Gastroesophageal sphincter (tissue), 4 donors: ENCODE measurements around the gene TGFBI. TPM values are rescaled to one million over a fixed set of nuclear protein-coding genes. Genes with fewer than 3 reads are reported as not detected.

ENCODE experiments used
- ATAC-seq: fragments of 150-250 bp; one replicate; pipeline ENCODE4 v1.9.1; 2016; ENCODE audit warnings: mild to moderate bottlenecking, moderate library complexity
- H3K27ac ChIP-seq, 4 donors: fragments of 200-600 bp; sonication (generic) in 3 of 4; 1 replicate in 3 of 4; 2 replicates in 1 of 4; pipeline ENCODE4 v1.5.1; 2016 to 2019
- H3K27me3 ChIP-seq: fragments of 200-600 bp; sonication (generic); one replicate; pipeline ENCODE4 v1.5.1; 2019
- H3K36me3 ChIP-seq, 2 donors: fragments of 200-600 bp; sonication (generic); one replicate each; pipeline ENCODE4 v1.5.1; 2019; ENCODE audit warnings: control low read depth in 1 of 2
- H3K4me1 ChIP-seq, 3 donors: fragments of 200-600 bp; sonication (generic); 1 replicate in 2 of 3; 2 replicates in 1 of 3; pipeline ENCODE4 v1.5.1; 2016 to 2019; ENCODE audit warnings: control low read depth in 2 of 3
- H3K4me3 ChIP-seq, 2 donors: fragments of 200-600 bp; sonication (generic); one replicate each; pipeline ENCODE4 v1.5.1; 2019; ENCODE audit warnings: mild to moderate bottlenecking in 1 of 2, moderate library complexity in 1 of 2
- H3K9me3 ChIP-seq, 3 donors: fragments of 200-600 bp; sonication (generic); one replicate each; pipeline ENCODE4 v1.5.1; 2017 to 2019; ENCODE audit warnings: control low read depth in 2 of 3
- CTCF ChIP-seq, 4 experiments: fragments of 200-600 bp in 2 of 4; fragments of 450-650 bp in 2 of 4; sonication (generic) in 1 of 4; IDR thresholded peaks; one replicate each; pipeline ENCODE4 v1.5.1; 2017 to 2019; ENCODE audit warnings: antibody characterized with exemption in 4 of 4, mild to moderate bottlenecking in 2 of 4, moderate library complexity in 2 of 4
- EP300 ChIP-seq: sonication (generic); formaldehyde crosslinking; IDR thresholded peaks from one replicate; pipeline ENCODE4 v1.6.1; 2017; ENCODE audit warnings: antibody characterized with exemption, mild to moderate bottlenecking
- POLR2A ChIP-seq, 2 donors: fragments of 450-650 bp; IDR thresholded peaks; one replicate each; pipeline ENCODE4 v1.6.1; 2017; ENCODE audit warnings: antibody characterized with exemption in 2 of 2, mild to moderate bottlenecking in 2 of 2, moderate library complexity in 1 of 2
- POLR2AphosphoS5 ChIP-seq: sonication (generic); formaldehyde crosslinking; IDR thresholded peaks from one replicate; pipeline ENCODE4 v1.6.1; 2017; ENCODE audit warnings: antibody characterized with exemption
- WGBS, 2 donors: methylation state at CpG; one replicate each; pipeline ENCODE4 v1.1.5; 2018; ENCODE audit warnings: low coverage in 1 of 2; 5-methylcytosine and 5-hydroxymethylcytosine counted together
- total RNA-seq, 4 donors: library from RNA; depleted of rRNA; stranded (reverse); fragments of >200 nt; gene quantifications; one replicate each; pipeline ENCODE4 v1.1.0, GENCODE V29; 2016

TGFBI gene
- 100 to 1,000 TPM in 3 of 4 donors, 10 to 100 TPM in 1; 29.0 to 159 (median 112) TPM for total RNA-seq

GRCh38 chr5:136028782-136029742 lies at the start of gene TGFBI:
Gene TGFBI (plus strand): TSS chr5:136028988. CDS start chr5:136029056, 68 bp downstream.
- peak within 1 kb of the TSS in 3 of 4 donors; percentile 22 to 83 (median 61) for H3K27ac ChIP-seq
- peak; percentile 86 for ATAC-seq
- H3K4me3 ChIP-seq, result peak within 1 kb of the TSS; percentile 55 to 60
- H3K4me1 ChIP-seq, result peaks cover 0 to 89% (median 15%) of the 10 kb centered on the region in 3 donors
- TF ChIP-seq EP300 (no peak), CTCF (IDR thresholded peaks at IDR 0.05) (peak in 3 of 4 experiments; percentile 12 to 32 (median 19)), POLR2AphosphoS5 (peak; percentile 66), POLR2A (IDR thresholded peaks at IDR 0.05) (peak; percentile 61 to 64)
- peaks cover 0 to 5% of the 10 kb centered on the region in 2 donors for H3K36me3 ChIP-seq
- H3K9me3 ChIP-seq, result no peaks in the 10 kb centered on the region
- H3K27me3 ChIP-seq, result no peaks in the 10 kb centered on the region
- 11% methylated on average over 19 of the region's 68 CpGs; no CpG with 5 or more reads in 1 of the 2 donors for WGBS, 2 donors

GRCh38 chr5:135978993-135979392 lies 49.8 kb upstream of the TGFBI start:
- WGBS, 2 donors, result 82 to 100% methylated on average over 1 of the region's 2 CpGs
- no peak overlapping the region for H3K27ac ChIP-seq
- no peaks in the 10 kb centered on the region for H3K27me3 ChIP-seq
- H3K36me3 ChIP-seq, result no peaks in the 10 kb centered on the region
- no peak overlapping the region for H3K4me3 ChIP-seq
- no peaks in the 10 kb centered on the region for H3K9me3 ChIP-seq
- TF ChIP-seq EP300 (no peak), POLR2AphosphoS5 (no peak), POLR2A (IDR thresholded peaks at IDR 0.05) (no peak), CTCF (IDR thresholded peaks at IDR 0.05) (no peak)
- ATAC-seq, result no peak
- peaks cover 0 to 12% (median 3%) of the 10 kb centered on the region in 3 donors for H3K4me1 ChIP-seq

- peak; percentile 51 for ATAC-seq
- no peak for TF ChIP-seq POLR2A (IDR thresholded peaks at IDR 0.05)
- TF ChIP-seq POLR2AphosphoS5, result peak; percentile 62
- no peak for TF ChIP-seq CTCF (IDR thresholded peaks at IDR 0.05)
- TF ChIP-seq EP300, result no peak
- Histone ChIP-seq H3K27ac (no peak overlapping the region), H3K4me3 (no peak overlapping the region), H3K36me3 (no peaks in the 10 kb centered on the region), H3K27me3 (no peaks in the 10 kb centered on the region), H3K4me1 (peaks cover 0 to 12% (median 3%) of the 10 kb centered on the region in 3 donors), H3K9me3 (no peaks in the 10 kb centered on the region)
- 0 to 6% methylated on average over 1 of the region's 1 CpG for WGBS, 2 donors
Observed at GRCh38 chr5:135979510-135979909, 49.3 kb upstream of the TGFBI start.

GRCh38 chr5:135980620-135981019 lies 48.2 kb upstream of the TGFBI start:
- TF ChIP-seq EP300, result no peak
- TF ChIP-seq POLR2A (IDR thresholded peaks at IDR 0.05), result no peak
- no peak for TF ChIP-seq POLR2AphosphoS5
- TF ChIP-seq CTCF (IDR thresholded peaks at IDR 0.05), result no peak
- Histone ChIP-seq H3K27me3 (no peaks in the 10 kb centered on the region), H3K4me1 (peaks cover 0 to 12% (median 3%) of the 10 kb centered on the region in 3 donors), H3K36me3 (no peaks in the 10 kb centered on the region), H3K4me3 (no peak overlapping the region), H3K27ac (no peak overlapping the region), H3K9me3 (no peaks in the 10 kb centered on the region)
- no peak for ATAC-seq
- WGBS, 2 donors, result 78 to 88% methylated on average over 1 of the region's 1 CpG
